HG02970 (cell line): ENCODE data around the gene ST13.
"Not testable (repeated sequence)": the region's sequence is repeated elsewhere in the genome, so short reads cannot be mapped to it uniquely, and the experiment has no call there.

ENCODE experiments used
- ATAC-seq: cut with Tn5 transposase; IDR thresholded peaks from one replicate; pipeline ENCODE4 v1.9.1; 2021; ENCODE audit warnings: mild to moderate bottlenecking, moderate library complexity, moderate number of reproducible peaks; ENCODE audit not compliant: unreplicated experiment, low FRiP score

ST13 gene

GRCh38 chr22:40791241-40791640, 65.2 kb downstream of the ST13 start:
- ATAC-seq, result no peak

- ATAC-seq, result no peak
Measured at GRCh38 chr22:40789131-40789530, 67.3 kb downstream of the ST13 start.

GRCh38 chr22:40782521-40782920, 73.9 kb downstream of the ST13 start:
- no peak for ATAC-seq

GRCh38 chr22:40781749-40782148, 74.7 kb downstream of the ST13 start:
- not testable (repeated sequence) for ATAC-seq
